IPS DF 6.9 (cell line): ENCODE data around the gene SPRYD3.

Source experiments
- DNase-seq: peaks from one replicate; pipeline ENCODE4 v3.0.0-alpha.2; 2013; ENCODE audit warnings: low read depth, low spot score
- H3K27ac ChIP-seq: one replicate; pipeline ENCODE4 v1.5.1; 2013; ENCODE audit warnings: low read length, control low read depth
- H3K27me3 ChIP-seq: 2 replicates; pipeline ENCODE4 v1.6.1; 2013; ENCODE audit warnings: mild to moderate bottlenecking, low read length; ENCODE audit not compliant: control insufficient read depth, insufficient read depth
- H3K36me3 ChIP-seq: 2 replicates; pipeline ENCODE4 v1.6.1; 2013; ENCODE audit warnings: low read length; ENCODE audit not compliant: control insufficient read depth, insufficient read depth
- H3K4me1 ChIP-seq: 2 replicates; pipeline ENCODE4 v1.6.1; 2013; ENCODE audit warnings: low read length; ENCODE audit not compliant: control insufficient read depth, insufficient read depth
- H3K4me3 ChIP-seq: 2 replicates; pipeline ENCODE4 v1.5.1; 2013; ENCODE audit warnings: mild to moderate bottlenecking, low read length
- H3K9me3 ChIP-seq: 2 replicates; pipeline ENCODE4 v1.6.1; 2013; ENCODE audit warnings: low read length, inconsistent platforms; ENCODE audit not compliant: control insufficient read depth, insufficient read depth
- WGBS: extraction: QIAGEN DNeasy Blood & Tissue Kit; methylation state at CpG from one replicate; pipeline ENCODE4 v1.1.7; 2013; ENCODE audit warnings: mixed read lengths, missing lambda C conversion rate; ENCODE audit not compliant: insufficient read length, insufficient coverage; 5-methylcytosine and 5-hydroxymethylcytosine counted together

The SPRYD3 gene

GRCh38 chr12:53047221-53048032 lies 31.8 kb downstream of the SPRYD3 start:
- DNase-seq, result no peak
- Histone ChIP-seq H3K4me1 (peaks cover 28% of the 10 kb centered on the region), H3K36me3 (no peaks in the 10 kb centered on the region), H3K9me3 (no peaks in the 10 kb centered on the region), H3K27ac (no peak overlapping the region), H3K4me3 (peak overlapping the region; percentile 68; the same call in 1 of the 2 replicates), H3K27me3 (peaks cover 2% of the 10 kb centered on the region; the same call in 1 of the 2 replicates)
- no CpG with 5 or more reads among the region's 94 CpGs for WGBS

GRCh38 chr12:53046655-53047220 lies 32.5 kb downstream of the SPRYD3 start:
- H3K27me3 ChIP-seq, result peaks cover 2% of the 10 kb centered on the region; the same call in 1 of the 2 replicates
- no CpG with 5 or more reads among the region's 44 CpGs for WGBS
- H3K4me3 ChIP-seq, result peak overlapping the region; percentile 68; the same call in 1 of the 2 replicates
- no peak overlapping the region for H3K27ac ChIP-seq
- DNase-seq, result no peak
- no peaks in the 10 kb centered on the region for H3K9me3 ChIP-seq
- no peaks in the 10 kb centered on the region for H3K36me3 ChIP-seq
- H3K4me1 ChIP-seq, result peaks cover 28% of the 10 kb centered on the region

GRCh38 chr12:53045696-53046045 lies 33.5 kb downstream of the SPRYD3 start:
- Histone ChIP-seq H3K4me3 (no peak overlapping the region), H3K9me3 (no peaks in the 10 kb centered on the region), H3K27me3 (peaks cover 2% of the 10 kb centered on the region; the same call in 1 of the 2 replicates), H3K27ac (no peak overlapping the region), H3K36me3 (no peaks in the 10 kb centered on the region), H3K4me1 (peaks cover 24% of the 10 kb centered on the region)
- no peak for DNase-seq
- no CpG with 5 or more reads among the region's 5 CpGs for WGBS

GRCh38 chr12:53044896-53045695 lies 34.1 kb downstream of the SPRYD3 start:
- DNase-seq, result no peak
- Histone ChIP-seq H3K4me3 (no peak overlapping the region), H3K36me3 (no peaks in the 10 kb centered on the region), H3K4me1 (peaks cover 19% of the 10 kb centered on the region), H3K9me3 (no peaks in the 10 kb centered on the region), H3K27ac (no peak overlapping the region), H3K27me3 (peaks cover 2% of the 10 kb centered on the region; the same call in 1 of the 2 replicates)
- no CpG with 5 or more reads among the region's 4 CpGs for WGBS

GRCh38 chr12:53044052-53044581 lies 35.1 kb downstream of the SPRYD3 start:
- Histone ChIP-seq H3K9me3 (no peaks in the 10 kb centered on the region), H3K36me3 (peaks cover 7% of the 10 kb centered on the region; the same call in 1 of the 2 replicates), H3K27ac (no peak overlapping the region), H3K27me3 (peaks cover 2% of the 10 kb centered on the region; the same call in 1 of the 2 replicates), H3K4me1 (peaks cover 15% of the 10 kb centered on the region), H3K4me3 (no peak overlapping the region)
- WGBS, result no CpG with 5 or more reads among the region's 10 CpGs
- DNase-seq, result no peak

- peaks cover 2% of the 10 kb centered on the region; the same call in 1 of the 2 replicates for H3K27me3 ChIP-seq
Observed at GRCh38 chr12:53042607-53043454, 36.4 kb downstream of the SPRYD3 start.

GRCh38 chr12:53039851-53040250 lies 39.3 kb downstream of the SPRYD3 start:
- peaks cover 29% of the 10 kb centered on the region for H3K36me3 ChIP-seq
- no peak overlapping the region for H3K4me3 ChIP-seq

More at GRCh38 chr12:53042607-53043454, 36.4 kb downstream of the SPRYD3 start:
- H3K36me3 ChIP-seq, result peaks cover 13% of the 10 kb centered on the region; the same call in 1 of the 2 replicates
- no CpG with 5 or more reads among the region's 7 CpGs for WGBS
- peaks cover 4% of the 10 kb centered on the region for H3K4me1 ChIP-seq
- no peak overlapping the region for H3K27ac ChIP-seq
- no peak for DNase-seq
- no peaks in the 10 kb centered on the region for H3K9me3 ChIP-seq
- H3K4me3 ChIP-seq, result no peak overlapping the region

GRCh38 chr12:53036802-53037201 lies 42.4 kb downstream of the SPRYD3 start:
- WGBS, result no CpG with 5 or more reads among the region's 3 CpGs
- no peaks in the 10 kb centered on the region for H3K4me1 ChIP-seq
- peaks cover 36% of the 10 kb centered on the region for H3K36me3 ChIP-seq
- H3K27ac ChIP-seq, result no peak overlapping the region
- H3K4me3 ChIP-seq, result no peak overlapping the region
- H3K9me3 ChIP-seq, result no peaks in the 10 kb centered on the region
- no peaks in the 10 kb centered on the region for H3K27me3 ChIP-seq
- DNase-seq, result no peak

More at GRCh38 chr12:53039851-53040250, 39.3 kb downstream of the SPRYD3 start:
- DNase-seq, result no peak
- WGBS, result no CpG with 5 or more reads among the region's 4 CpGs
- H3K27me3 ChIP-seq, result peaks cover 2% of the 10 kb centered on the region; the same call in 1 of the 2 replicates
- H3K9me3 ChIP-seq, result no peaks in the 10 kb centered on the region
- H3K4me1 ChIP-seq, result no peaks in the 10 kb centered on the region
- no peak overlapping the region for H3K27ac ChIP-seq

- no peak for DNase-seq
- no peaks in the 10 kb centered on the region for H3K27me3 ChIP-seq
- H3K27ac ChIP-seq, result no peak overlapping the region
- H3K36me3 ChIP-seq, result peaks cover 40% of the 10 kb centered on the region
- H3K9me3 ChIP-seq, result no peaks in the 10 kb centered on the region
- H3K4me1 ChIP-seq, result no peaks in the 10 kb centered on the region
- no CpG with 5 or more reads among the region's 8 CpGs for WGBS
- no peak overlapping the region for H3K4me3 ChIP-seq
Observed at GRCh38 chr12:53034459-53034858, 44.7 kb downstream of the SPRYD3 start.
